Stimulated activated CD4-positive, alpha-beta T cell treated with anti-CD3 and anti-CD28 coated beads, Interleukin-1b, Interleukin-23, amount 100 ng/mL, for 4 hours (primary cell): ENCODE data around the gene SIN3B.
"Not testable (repeated sequence)": the region's sequence is repeated elsewhere in the genome, so short reads cannot be mapped to it uniquely, and the experiment has no call there.

Source experiments
- DNase-seq, 2 donors: peaks; one replicate each; pipeline ENCODE4 v3.0.0-alpha.2; 2020; ENCODE audit warnings: low read depth in 2 of 2

The SIN3B gene

GRCh38 chr19:16829010-16829821 is at the start of gene SIN3B:
Gene SIN3B, plus strand, starts transcription at chr19:16829398. Its CDS starts 23 bp downstream, at chr19:16829421.
- peak; percentile 86 to 88 for DNase-seq

GRCh38 chr19:16779539-16780163 is 49.5 kb upstream of the SIN3B start:
- no peak for DNase-seq

- no peak for DNase-seq
Measured at GRCh38 chr19:16782719-16783118, 46.5 kb upstream of the SIN3B start.

GRCh38 chr19:16788479-16788878 is 40.7 kb upstream of the SIN3B start:
- no peak for DNase-seq

GRCh38 chr19:16789238-16789637 is 40.0 kb upstream of the SIN3B start:
- no peak for DNase-seq

- DNase-seq = no peak
Measured at GRCh38 chr19:16790051-16790450, 39.1 kb upstream of the SIN3B start.

GRCh38 chr19:16791942-16792341 is 37.3 kb upstream of the SIN3B start:
- DNase-seq = no peak

- no peak for DNase-seq
Measured at GRCh38 chr19:16794456-16795441, 34.4 kb upstream of the SIN3B start.

GRCh38 chr19:16795731-16796130 is 33.5 kb upstream of the SIN3B start:
- no peak for DNase-seq

GRCh38 chr19:16797876-16798275 is 31.3 kb upstream of the SIN3B start:
- DNase-seq = no peak

GRCh38 chr19:16798326-16798725 is 30.9 kb upstream of the SIN3B start:
- not testable (repeated sequence) for DNase-seq

- DNase-seq = no peak
Measured at GRCh38 chr19:16799740-16800139, 29.5 kb upstream of the SIN3B start.

GRCh38 chr19:16801600-16802013 is 27.6 kb upstream of the SIN3B start:
- DNase-seq = no peak

- no peak for DNase-seq
Measured at GRCh38 chr19:16804176-16804575, 25.0 kb upstream of the SIN3B start.

GRCh38 chr19:16807549-16808284 is 21.5 kb upstream of the SIN3B start:
- no peak for DNase-seq

GRCh38 chr19:16814526-16815100 is 14.6 kb upstream of the SIN3B start:
- no peak for DNase-seq

GRCh38 chr19:16820056-16820455 is 9.1 kb upstream of the SIN3B start:
- no peak for DNase-seq

GRCh38 chr19:16821081-16821480 is 8.1 kb upstream of the SIN3B start:
- no peak for DNase-seq

GRCh38 chr19:16822648-16823047 is 6.5 kb upstream of the SIN3B start:
- DNase-seq = no peak

GRCh38 chr19:16824658-16825311 is 4.4 kb upstream of the SIN3B start:
- DNase-seq = no peak
